ENCODE data around the gene AMFR. TPM values are rescaled to one million over a fixed set of nuclear protein-coding genes. Genes with fewer than 3 reads are reported as not detected.

The AMFR gene
- total and polyA plus RNA-seq, 2 of the 8 experiments (the other 6 are each of a cell fraction or from before 2014, with no cell fraction given): 18.6 to 21.7 TPM

GRCh38 chr16:56336071-56336688 is 89.2 kb downstream of the AMFR start:
- Histone ChIP-seq H3K4ac (replicated peaks; ENCODE audit: insufficient read length, low read depth, low read length) (no peak overlapping the region), H2BK15ac (ENCODE audit: low read length) (no peak overlapping the region), H3K4me1 (replicated peaks in 1 of 4; ENCODE audit: control insufficient read depth in 3 of 4, insufficient read depth in 4 of 4, low read length in 3 of 4) (no peaks in the 10 kb centered on the region), H3K18ac (ENCODE audit: extremely low read depth, low read length) (no peak overlapping the region), H4K91ac (replicated peaks; ENCODE audit: insufficient read length, low read length) (no peak overlapping the region), H3K27me3 (replicated peaks in 1 of 4; ENCODE audit: control insufficient read depth in 3 of 4, extremely low read depth in 1 of 4, insufficient read depth in 3 of 4, low read length in 3 of 4) (no peaks in the 10 kb centered on the region), H3K79me1 (ENCODE audit: low read depth, low read length) (no peaks in the 10 kb centered on the region), H3K14ac (ENCODE audit: insufficient read length) (no peak overlapping the region), H3K36me3 (ENCODE audit: control insufficient read depth in 2 of 4, insufficient read depth in 4 of 4, low read length in 3 of 4) (no peaks in the 10 kb centered on the region), H3K23me2 (ENCODE audit: low read depth, low read length) (no peaks in the 10 kb centered on the region), H3K4me2 (ENCODE audit: insufficient read depth in 1 of 2, low read depth in 2 of 2, low read length in 2 of 2) (no peak overlapping the region), H3K27ac (ENCODE audit: low read depth, low read length) (no peak overlapping the region), H2BK120ac (replicated peaks; ENCODE audit: low read depth, low read length) (no peak overlapping the region), H3K23ac (ENCODE audit: insufficient read length) (no peak overlapping the region), H4K5ac (ENCODE audit: insufficient read length, low read depth, low read length) (no peak overlapping the region), H3K79me2 (ENCODE audit: control insufficient read depth in 1 of 2, insufficient read depth in 2 of 2, low read length in 2 of 2) (no peaks in the 10 kb centered on the region), H3K9ac (replicated peaks in 1 of 4; ENCODE audit: extremely low read depth in 1 of 4, low read depth in 3 of 4, low read length in 3 of 4) (no peak overlapping the region), H3K56ac (replicated peaks; ENCODE audit: insufficient read length, low read depth, low read length) (no peak overlapping the region), H3K9me3 (ENCODE audit: insufficient read depth in 2 of 2, low read depth in 1 of 2, low read length in 1 of 2) (no peaks in the 10 kb centered on the region), H2BK20ac (ENCODE audit: low read length) (no peak overlapping the region), H2BK5ac (ENCODE audit: low read depth, low read length) (no peak overlapping the region), H2AFZ (ENCODE audit: low read length) (no peak overlapping the region), H2BK12ac (ENCODE audit: low read depth, low read length) (no peak overlapping the region), H4K8ac (ENCODE audit: extremely low read depth, insufficient read depth, low read length) (no peak overlapping the region; the same call in 1 of the 2 replicates), H2AK5ac (ENCODE audit: low read depth, low read length) (no peak overlapping the region), H3K4me3 (ENCODE audit: extremely low read depth in 1 of 4, insufficient read depth in 2 of 4, low read depth in 3 of 4, low read length in 4 of 4) (no peak overlapping the region), H4K20me1 (replicated peaks in 1 of 2; ENCODE audit: control insufficient read depth in 1 of 2, insufficient read depth in 2 of 2, low read length in 2 of 2) (peaks cover 0 to 1% of the 10 kb centered on the region in 2 experiments)
- ChIA-PET CTCF (ENCODE audit: partially characterized antibody) (no interaction called here), POLR2A (ENCODE audit: partially characterized antibody) (no interaction called here)
- 82% methylated on average over 8 of the region's 8 CpGs; no CpG with 5 or more reads in 1 of the 2 experiments for WGBS, 2 experiments (ENCODE audit: extremely low coverage in 1 of 2, insufficient coverage in 1 of 2, insufficient read length in 1 of 2, insufficient replicate concordance in 2 of 2, low coverage in 1 of 2, low lambda C conversion rate in 2 of 2, missing lambda C conversion rate in 1 of 2)
- TF ChIP-seq BACH1 (IDR thresholded peaks at IDR 0.05; ENCODE audit: low read length) (no peak), RXRA (IDR thresholded peaks at IDR 0.05; ENCODE audit: insufficient read depth, low read depth, low read length) (no peak), CBX5 (IDR thresholded peaks at IDR 0.05; ENCODE audit: low read depth, low read length) (no peak), KDM4A (IDR thresholded peaks at IDR 0.05; ENCODE audit: low read depth, low read length, severe bottlenecking) (no peak), RAD21 (IDR thresholded peaks at IDR 0.05 in 1 of 2, conservative IDR thresholded peaks at IDR 0.05 in 1 of 2; ENCODE audit: low read depth in 2 of 2, low read length in 2 of 2) (no peak)
- no peak for FAIRE-seq
- no peak for DNase-seq (ENCODE audit: low read depth in 1 of 2, low spot score in 2 of 2)
